Osteoblast (primary cell): ENCODE measurements around the gene KLHL25. TPM values are rescaled to one million over a fixed set of nuclear protein-coding genes. Genes with fewer than 3 reads are reported as not detected.

Experiments
- DNase-seq: peaks from one replicate; pipeline ENCODE4 v3.0.0; 2011; ENCODE audit warnings: low spot score, mixed read lengths; ENCODE audit not compliant: insufficient read length; ENCODE audit errors: missing footprints
- H2AFZ ChIP-seq: 2 replicates; pipeline ENCODE4 v1.6.0; 2011; ENCODE audit warnings: mild to moderate bottlenecking, low read length
- H3K27ac ChIP-seq: 2 replicates; pipeline ENCODE4 v1.5.1; 2011; ENCODE audit warnings: mild to moderate bottlenecking, low read depth, low read length, moderate library complexity
- H3K27me3 ChIP-seq: 2 replicates; pipeline ENCODE4 v1.6.0; 2012; ENCODE audit warnings: mild to moderate bottlenecking, control low read depth, inconsistent platforms, low read length, moderate library complexity; ENCODE audit not compliant: insufficient read depth
- H3K36me3 ChIP-seq: 2 replicates; pipeline ENCODE4 v1.5.1; 2011; ENCODE audit warnings: mild to moderate bottlenecking, low read length, control low read depth, moderate library complexity; ENCODE audit not compliant: insufficient read depth
- H3K4me1 ChIP-seq: 2 replicates; pipeline ENCODE4 v1.5.1; 2011; ENCODE audit warnings: mild to moderate bottlenecking, low read length, control low read depth, moderate library complexity; ENCODE audit not compliant: insufficient read depth
- H3K4me2 ChIP-seq: 2 replicates; pipeline ENCODE4 v1.6.0; 2011; ENCODE audit warnings: mild to moderate bottlenecking, low read length; ENCODE audit not compliant: insufficient read depth
- H3K4me3 ChIP-seq: fragments of 200-600 bp; sonication (generic); 3 replicates; pipeline ENCODE4 v1.5.1; 2012; ENCODE audit warnings: mild to moderate bottlenecking, low read length, inconsistent platforms; ENCODE audit not compliant: insufficient read depth
- H3K79me2 ChIP-seq: 2 replicates; pipeline ENCODE4 v1.6.0; 2012; ENCODE audit warnings: mild to moderate bottlenecking, low read length, control low read depth, inconsistent platforms; ENCODE audit not compliant: insufficient read depth
- H3K9me3 ChIP-seq: 2 replicates; pipeline ENCODE4 v1.5.1; 2011; ENCODE audit warnings: low read depth, low read length, control low read depth
- H4K20me1 ChIP-seq: 2 replicates; pipeline ENCODE4 v1.6.0; 2012; ENCODE audit warnings: mild to moderate bottlenecking, low read length, control low read depth; ENCODE audit not compliant: insufficient read depth
- CTCF ChIP-seq: IDR thresholded peaks from 2 replicates; pipeline ENCODE4 v1.5.1; 2011; ENCODE audit warnings: mild to moderate bottlenecking, low read depth, low read length, moderate library complexity; ENCODE audit errors: extremely low read depth
- total RNA-seq: library from RNA; depleted of rRNA; stranded (reverse); fragments of >200 nt; gene quantifications from 2 replicates; pipeline ENCODE4 v1.2.3, GENCODE V29; 2012

The KLHL25 gene
- total RNA-seq, 1 donor: 4.3 TPM

GRCh38 chr15:85744579-85744978 is 50.1 kb downstream of the KLHL25 start:
- Histone ChIP-seq H3K4me2 (no peak overlapping the region), H3K9me3 (no peaks in the 10 kb centered on the region), H3K4me3 (no peak overlapping the region), H4K20me1 (no peaks in the 10 kb centered on the region), H3K4me1 (peaks cover 6% of the 10 kb centered on the region), H3K27ac (no peak overlapping the region), H3K36me3 (peaks cover 53% of the 10 kb centered on the region), H3K27me3 (no peaks in the 10 kb centered on the region), H2AFZ (no peak overlapping the region), H3K79me2 (no peaks in the 10 kb centered on the region)
- no peak for TF ChIP-seq CTCF
- no peak for DNase-seq

GRCh38 chr15:85743392-85744055 is 51.2 kb downstream of the KLHL25 start:
- H3K4me1 ChIP-seq: no peaks in the 10 kb centered on the region
- no peak overlapping the region for H2AFZ ChIP-seq
- peaks cover 53% of the 10 kb centered on the region for H3K36me3 ChIP-seq
- no peak overlapping the region for H3K4me3 ChIP-seq
- no peak overlapping the region for H3K27ac ChIP-seq
- DNase-seq: no peak
- no peaks in the 10 kb centered on the region for H3K9me3 ChIP-seq
- no peaks in the 10 kb centered on the region for H3K27me3 ChIP-seq
- no peaks in the 10 kb centered on the region for H3K79me2 ChIP-seq
- H3K4me2 ChIP-seq: no peak overlapping the region
- no peaks in the 10 kb centered on the region for H4K20me1 ChIP-seq
- TF ChIP-seq CTCF: no peak

- no peak overlapping the region for H2AFZ ChIP-seq
- no peaks in the 10 kb centered on the region for H3K27me3 ChIP-seq
- no peak overlapping the region for H3K4me3 ChIP-seq
- no peak for TF ChIP-seq CTCF
- no peak overlapping the region for H3K27ac ChIP-seq
- H4K20me1 ChIP-seq: no peaks in the 10 kb centered on the region
- no peaks in the 10 kb centered on the region for H3K4me1 ChIP-seq
- peaks cover 56% of the 10 kb centered on the region for H3K36me3 ChIP-seq
- peak; percentile 84 for DNase-seq
- H3K4me2 ChIP-seq: no peak overlapping the region
- H3K79me2 ChIP-seq: no peaks in the 10 kb centered on the region
- no peaks in the 10 kb centered on the region for H3K9me3 ChIP-seq
These were observed 52.4 kb downstream of the KLHL25 start for GRCh38 chr15:85742186-85742821.

- no peak for TF ChIP-seq CTCF
- Histone ChIP-seq H3K9me3 (no peaks in the 10 kb centered on the region), H3K27ac (no peak overlapping the region), H3K27me3 (no peaks in the 10 kb centered on the region), H3K4me2 (no peak overlapping the region), H3K4me1 (no peaks in the 10 kb centered on the region), H3K4me3 (no peak overlapping the region), H2AFZ (no peak overlapping the region), H3K36me3 (peaks cover 55% of the 10 kb centered on the region), H3K79me2 (no peaks in the 10 kb centered on the region), H4K20me1 (no peaks in the 10 kb centered on the region)
- no peak for DNase-seq
These were observed 53.1 kb downstream of the KLHL25 start for GRCh38 chr15:85741662-85742061.
